HEK293 (cell line): ENCODE data around the gene GADD45GIP1.

Experiments used
- EGR2 ChIP-seq: fragments of 450-650 bp; formaldehyde crosslinking; IDR thresholded peaks from 2 replicates; pipeline ENCODE4 v1.5.1; 2016; ENCODE audit warnings: low read depth, missing biosample characterization, missing genetic modification characterization
- GLIS2 ChIP-seq: fragments of 450-650 bp; formaldehyde crosslinking; IDR thresholded peaks from 2 replicates; pipeline ENCODE4 v1.5.1; 2016; ENCODE audit warnings: missing biosample characterization, missing genetic modification characterization
- HIC1 ChIP-seq: fragments of 450-650 bp; formaldehyde crosslinking; IDR thresholded peaks from 2 replicates; pipeline ENCODE4 v1.5.1; 2016; ENCODE audit warnings: missing biosample characterization, missing genetic modification characterization
- HOXD13 ChIP-seq: sonication (generic); formaldehyde crosslinking; IDR thresholded peaks from 2 replicates; pipeline ENCODE4 v1.8.0; 2022; ENCODE audit warnings: missing genetic modification reagents, borderline replicate concordance
- KLF16 ChIP-seq: fragments of 450-650 bp; formaldehyde crosslinking; IDR thresholded peaks from 2 replicates; pipeline ENCODE4 v1.5.1; 2017; ENCODE audit warnings: missing biosample characterization, missing genetic modification characterization
- KLF9 ChIP-seq: fragments of 450-650 bp; formaldehyde crosslinking; IDR thresholded peaks from 2 replicates; pipeline ENCODE4 v1.5.1; 2016; ENCODE audit warnings: missing biosample characterization, missing genetic modification characterization, low read depth
- PRDM6 ChIP-seq: fragments of 450-650 bp; formaldehyde crosslinking; IDR thresholded peaks from 2 replicates; pipeline ENCODE4 v1.5.1; 2017; ENCODE audit warnings: missing biosample characterization, missing genetic modification characterization
- REPIN1 ChIP-seq: fragments of 450-650 bp; formaldehyde crosslinking; IDR thresholded peaks from 2 replicates; pipeline ENCODE4 v1.5.1; 2017; ENCODE audit warnings: missing biosample characterization, missing genetic modification characterization, low read depth
- SP7 ChIP-seq: fragments of 450-650 bp; formaldehyde crosslinking; IDR thresholded peaks from 2 replicates; pipeline ENCODE4 v1.5.1; 2016; ENCODE audit warnings: missing biosample characterization, missing genetic modification characterization
- WT1 ChIP-seq: fragments of 450-650 bp; formaldehyde crosslinking; IDR thresholded peaks from 2 replicates; pipeline ENCODE4 v1.5.1; 2016; ENCODE audit warnings: missing biosample characterization, missing genetic modification characterization
- ZBTB21 ChIP-seq: fragments of 450-650 bp; formaldehyde crosslinking; IDR thresholded peaks from 2 replicates; pipeline ENCODE4 v1.5.1; 2017; ENCODE audit warnings: missing biosample characterization, missing genetic modification characterization
- ZFHX2 ChIP-seq: fragments of 450-650 bp; formaldehyde crosslinking; conservative IDR thresholded peaks from 2 replicates; pipeline ENCODE4 v1.5.1; 2016; ENCODE audit warnings: missing biosample characterization, missing genetic modification characterization
- ZNF114 ChIP-seq: fragments of 450-650 bp; formaldehyde crosslinking; IDR thresholded peaks from 2 replicates; pipeline ENCODE4 v1.5.0; 2017; ENCODE audit warnings: missing biosample characterization, missing genetic modification characterization
- ZNF155 ChIP-seq: fragments of 450-650 bp; formaldehyde crosslinking; IDR thresholded peaks from 2 replicates; pipeline ENCODE4 v1.5.1; 2016; ENCODE audit warnings: missing biosample characterization, missing genetic modification characterization
- ZNF211 ChIP-seq: fragments of 450-650 bp; formaldehyde crosslinking; IDR thresholded peaks from 2 replicates; pipeline ENCODE4 v1.5.1; 2016; ENCODE audit warnings: low read depth, missing biosample characterization, missing genetic modification characterization
- ZNF214 ChIP-seq: fragments of 450-650 bp; formaldehyde crosslinking; IDR thresholded peaks from 2 replicates; pipeline ENCODE4 v1.5.1; 2017; ENCODE audit warnings: missing biosample characterization, mild to moderate bottlenecking, missing genetic modification characterization, borderline replicate concordance
- ZNF341 ChIP-seq: fragments of 450-650 bp; formaldehyde crosslinking; IDR thresholded peaks from 2 replicates; pipeline ENCODE4; 2016; ENCODE audit warnings: low read depth, missing biosample characterization, missing genetic modification characterization
- ZNF366 ChIP-seq: fragments of 450-650 bp; formaldehyde crosslinking; conservative IDR thresholded peaks from 2 replicates; pipeline ENCODE4 v1.5.1; 2016; ENCODE audit warnings: missing biosample characterization, missing genetic modification characterization
- ZNF391 ChIP-seq: fragments of 450-650 bp; formaldehyde crosslinking; IDR thresholded peaks from 2 replicates; pipeline ENCODE4 v1.5.1; 2016; ENCODE audit warnings: low read depth, missing biosample characterization, missing genetic modification characterization, borderline replicate concordance
- ZNF416 ChIP-seq: fragments of 450-650 bp; formaldehyde crosslinking; IDR thresholded peaks from 2 replicates; pipeline ENCODE4 v1.5.1; 2016; ENCODE audit warnings: missing biosample characterization, missing genetic modification characterization
- ZNF488 ChIP-seq: fragments of 450-650 bp; formaldehyde crosslinking; IDR thresholded peaks from 2 replicates; pipeline ENCODE4 v1.5.1; 2016; ENCODE audit warnings: missing biosample characterization, missing genetic modification characterization
- ZNF521 ChIP-seq: fragments of 450-650 bp; formaldehyde crosslinking; IDR thresholded peaks from 2 replicates; pipeline ENCODE4 v1.5.1; 2017; ENCODE audit warnings: missing biosample characterization, mild to moderate bottlenecking, missing genetic modification characterization
- ZNF529 ChIP-seq: fragments of 450-650 bp; formaldehyde crosslinking; IDR thresholded peaks from 2 replicates; pipeline ENCODE4 v1.5.1; 2017; ENCODE audit warnings: missing genetic modification characterization, missing biosample characterization; ENCODE audit not compliant: insufficient replicate concordance
- ZNF548 ChIP-seq: fragments of 450-650 bp; formaldehyde crosslinking; IDR thresholded peaks from 2 replicates; pipeline ENCODE4 v1.5.1; 2016; ENCODE audit warnings: missing biosample characterization, missing genetic modification characterization
- ZNF585B ChIP-seq: fragments of 450-650 bp; formaldehyde crosslinking; IDR thresholded peaks from 2 replicates; pipeline ENCODE4 v1.5.1; 2016; ENCODE audit warnings: missing biosample characterization, missing genetic modification characterization
- ZNF629 ChIP-seq: fragments of 450-650 bp; formaldehyde crosslinking; IDR thresholded peaks from 2 replicates; pipeline ENCODE4 v1.5.1; 2017; ENCODE audit warnings: missing biosample characterization, missing genetic modification characterization
- ZNF664 ChIP-seq: fragments of 450-650 bp; formaldehyde crosslinking; IDR thresholded peaks from 2 replicates; pipeline ENCODE4 v1.5.1; 2016; ENCODE audit warnings: missing biosample characterization, missing genetic modification characterization
- ZNF704 ChIP-seq: fragments of 450-650 bp; formaldehyde crosslinking; IDR thresholded peaks from 2 replicates; pipeline ENCODE4 v1.5.1; 2016; ENCODE audit warnings: missing biosample characterization, missing genetic modification characterization
- ZSCAN23 ChIP-seq: fragments of 450-650 bp; formaldehyde crosslinking; IDR thresholded peaks from 2 replicates; pipeline ENCODE4 v1.5.1; 2016; ENCODE audit warnings: missing biosample characterization, missing genetic modification characterization
- TF ChIP-seq, protein P1 (sequence below): fragments of 450-650 bp; formaldehyde crosslinking; IDR thresholded peaks from 2 replicates; pipeline ENCODE4 v1.5.1; 2016; ENCODE audit warnings: missing biosample characterization, missing genetic modification characterization
- TF ChIP-seq, protein P2 (sequence below): fragments of 450-650 bp; formaldehyde crosslinking; IDR thresholded peaks from 2 replicates; pipeline ENCODE4 v1.5.1; 2016; ENCODE audit warnings: missing biosample characterization, missing genetic modification characterization, low read depth

Gene GADD45GIP1

GRCh38 chr19:12945479-12946091, 11.4 kb downstream of the GADD45GIP1 start, which contains the start of gene RAD23A (continued):
- TF ChIP-seq PRDM6, result no peak
- TF ChIP-seq ZNF529 (tag by site-specific recombination), result no peak
- no peak for TF ChIP-seq ZNF488 (tag by site-specific recombination)
- no peak for TF ChIP-seq ZNF416 (tag by site-specific recombination)
- TF ChIP-seq ZNF211 (tag by site-specific recombination), result no peak
- TF ChIP-seq ZNF629 (tag by site-specific recombination), result peak; percentile 100
- no peak for TF ChIP-seq ZNF521 (tag by site-specific recombination)
- TF ChIP-seq ZNF548, result no peak
- no peak for TF ChIP-seq EGR2 (tag by site-specific recombination)
- TF ChIP-seq WT1, result peak; percentile 23; the same call in 1 of the 2 replicates
- TF ChIP-seq ZNF664 (tag by site-specific recombination), result no peak
- TF ChIP-seq ZSCAN23 (tag by site-specific recombination), result no peak
- peak; percentile 100 for TF ChIP-seq ZBTB21
- TF ChIP-seq ZFHX2 (tag by site-specific recombination), result no peak
- TF ChIP-seq ZNF704 (tag by site-specific recombination), result no peak
- peak; percentile 67 for TF ChIP-seq KLF9 (tag by site-specific recombination)
- no peak for TF ChIP-seq REPIN1 (tag by site-specific recombination)
- TF ChIP-seq ZNF155 (tag by site-specific recombination), result no peak
- TF ChIP-seq ZNF114 (tag by site-specific recombination), result no peak
- no peak for TF ChIP-seq ZNF214 (tag by site-specific recombination)
- TF ChIP-seq KLF16 (tag by site-specific recombination), result peak; percentile 74
- TF ChIP-seq ZNF391 (tag by site-specific recombination), result peak; percentile 53; the same call in 1 of the 2 replicates
- TF ChIP-seq, protein P1, sequence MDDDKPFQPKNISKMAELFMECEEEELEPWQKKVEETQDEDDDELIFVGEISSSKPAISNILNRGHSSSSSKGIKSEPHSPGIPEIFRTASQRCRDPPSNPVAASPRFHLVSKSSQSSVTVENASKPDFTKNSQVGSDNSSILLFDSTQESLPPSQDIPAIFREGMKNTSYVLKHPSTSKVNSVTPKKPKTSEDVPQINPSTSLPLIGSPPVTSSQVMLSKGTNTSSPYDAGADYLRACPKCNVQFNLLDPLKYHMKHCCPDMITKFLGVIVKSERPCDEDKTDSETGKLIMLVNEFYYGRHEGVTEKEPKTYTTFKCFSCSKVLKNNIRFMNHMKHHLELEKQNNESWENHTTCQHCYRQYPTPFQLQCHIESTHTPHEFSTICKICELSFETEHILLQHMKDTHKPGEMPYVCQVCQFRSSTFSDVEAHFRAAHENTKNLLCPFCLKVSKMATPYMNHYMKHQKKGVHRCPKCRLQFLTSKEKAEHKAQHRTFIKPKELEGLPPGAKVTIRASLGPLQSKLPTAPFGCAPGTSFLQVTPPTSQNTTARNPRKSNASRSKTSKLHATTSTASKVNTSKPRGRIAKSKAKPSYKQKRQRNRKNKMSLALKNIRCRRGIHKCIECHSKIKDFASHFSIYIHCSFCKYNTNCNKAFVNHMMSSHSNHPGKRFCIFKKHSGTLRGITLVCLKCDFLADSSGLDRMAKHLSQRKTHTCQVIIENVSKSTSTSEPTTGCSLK (tag by site-specific recombination), result no peak
- TF ChIP-seq HOXD13, result no peak
- no peak for TF ChIP-seq GLIS2 (tag by site-specific recombination)
- TF ChIP-seq ZNF341, result no peak
- TF ChIP-seq SP7 (tag by site-specific recombination), result peak; percentile 84
- no peak for TF ChIP-seq HIC1 (tag by site-specific recombination)
- no peak for TF ChIP-seq ZNF585B (tag by site-specific recombination)
- no peak for TF ChIP-seq ZNF366
- TF ChIP-seq, protein P2, sequence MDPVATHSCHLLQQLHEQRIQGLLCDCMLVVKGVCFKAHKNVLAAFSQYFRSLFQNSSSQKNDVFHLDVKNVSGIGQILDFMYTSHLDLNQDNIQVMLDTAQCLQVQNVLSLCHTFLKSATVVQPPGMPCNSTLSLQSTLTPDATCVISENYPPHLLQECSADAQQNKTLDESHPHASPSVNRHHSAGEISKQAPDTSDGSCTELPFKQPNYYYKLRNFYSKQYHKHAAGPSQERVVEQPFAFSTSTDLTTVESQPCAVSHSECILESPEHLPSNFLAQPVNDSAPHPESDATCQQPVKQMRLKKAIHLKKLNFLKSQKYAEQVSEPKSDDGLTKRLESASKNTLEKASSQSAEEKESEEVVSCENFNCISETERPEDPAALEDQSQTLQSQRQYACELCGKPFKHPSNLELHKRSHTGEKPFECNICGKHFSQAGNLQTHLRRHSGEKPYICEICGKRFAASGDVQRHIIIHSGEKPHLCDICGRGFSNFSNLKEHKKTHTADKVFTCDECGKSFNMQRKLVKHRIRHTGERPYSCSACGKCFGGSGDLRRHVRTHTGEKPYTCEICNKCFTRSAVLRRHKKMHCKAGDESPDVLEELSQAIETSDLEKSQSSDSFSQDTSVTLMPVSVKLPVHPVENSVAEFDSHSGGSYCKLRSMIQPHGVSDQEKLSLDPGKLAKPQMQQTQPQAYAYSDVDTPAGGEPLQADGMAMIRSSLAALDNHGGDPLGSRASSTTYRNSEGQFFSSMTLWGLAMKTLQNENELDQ (tag by site-specific recombination), result no peak
